HepG2 (cell line): ENCODE data around the gene APIP. TPM values are rescaled to one million over a fixed set of nuclear protein-coding genes. Genes with fewer than 3 reads are reported as not detected.
A peak's percentile ranks its signal among the peaks of the same experiment; 100 is the strongest.

Experiments used
- ATAC-seq: fragments of 200-7000 bp; cut with Tn5 transposase; 3 replicates; pipeline ENCODE4 v1.9.1; 2020; ENCODE audit warnings: mild to moderate bottlenecking, moderate library complexity
- BruUV-seq: library from RNA; stranded (reverse); fragments of 400-500 nt; replicated peaks from 2 replicates; lab custom pipeline; 2021; lab: Mats Ljungman, UMichigan
- CTCF ChIA-PET: fragments of 300-600 bp; formaldehyde crosslinking; extraction: SDS; loops from one replicate; lab custom pipeline; 2021; ENCODE audit warnings: low total read pairs, inconsistent platforms, low intra/inter-chr PET ratio; lab: Yijun Ruan, JAX
- POLR2A ChIA-PET: fragments of 350-600 bp; sonication (Branson Sonifier 250); formaldehyde crosslinking; loops from one replicate; lab custom pipeline; 2020; ENCODE audit warnings: antibody characterized with exemption, inconsistent platforms; lab: Yijun Ruan, JAX
- DNase-seq: peaks from one replicate; pipeline ENCODE4 v3.0.0-alpha.2; 2015; ENCODE audit warnings: low spot score
- FAIRE-seq: peaks from 3 replicates; lab custom pipeline; 2011; peaks lifted over from hg19 to GRCh38; lab: Jason Lieb, UNC
- H2AFZ ChIP-seq: one replicate; pipeline ENCODE4 v1.6.1; 2011; ENCODE audit warnings: low read length, inconsistent platforms
- H3K27ac ChIP-seq: fragments of 300-600 bp; 3 replicates; pipeline ENCODE4 v1.8.0; 2011; ENCODE audit warnings: mixed run types, mild to moderate bottlenecking, mixed read lengths, low read length, inconsistent platforms; ENCODE audit not compliant: insufficient read depth; ENCODE audit errors: extremely low read length
- H3K27me3 ChIP-seq, 2 experiments: fragments of 200-600 bp in 1 of 2; 2 replicates in 1 of 2; 3 replicates in 1 of 2; pipeline versions ENCODE4 v1.6.0 to v1.8.0; 2011; ENCODE audit warnings: low read length in 2 of 2, mild to moderate bottlenecking in 2 of 2, moderate library complexity in 2 of 2, inconsistent platforms in 1 of 2; ENCODE audit not compliant: insufficient read depth in 2 of 2, control insufficient read depth in 1 of 2
- H3K36me3 ChIP-seq, 2 experiments: fragments of 200-600 bp in 1 of 2; replicated peaks in 1 of 2; 2 replicates in 1 of 2; 3 replicates in 1 of 2; pipeline versions ENCODE4 v1.5.1 to v1.8.0; 2011; ENCODE audit warnings: low read length in 2 of 2, inconsistent platforms in 1 of 2; ENCODE audit not compliant: insufficient read depth in 2 of 2, control insufficient read depth in 1 of 2
- H3K4me1 ChIP-seq: 2 replicates; pipeline ENCODE4 v1.5.1; 2012; ENCODE audit warnings: low read length, inconsistent platforms; ENCODE audit not compliant: insufficient read depth
- H3K4me2 ChIP-seq: 2 replicates; pipeline ENCODE4 v1.6.0; 2011; ENCODE audit warnings: low read depth, low read length, inconsistent platforms
- H3K4me3 ChIP-seq, 3 experiments: fragments of 200-600 bp in 1 of 3; sonication (generic), shearing (Covaris generic) in 1 of 3; replicated peaks in 1 of 3; 2 replicates each; pipeline ENCODE4 v1.5.1; 2011 to 2016; ENCODE audit warnings: low read length in 3 of 3, inconsistent platforms in 2 of 3, low read depth in 2 of 3, mild to moderate bottlenecking in 2 of 3, control low read depth in 1 of 3, mixed read lengths in 1 of 3; ENCODE audit not compliant: insufficient read depth in 1 of 3
- H3K79me2 ChIP-seq: one replicate; pipeline ENCODE4 v1.6.1; 2011; ENCODE audit warnings: low read length, inconsistent platforms; ENCODE audit not compliant: insufficient read depth
- H3K9ac ChIP-seq: 2 replicates; pipeline ENCODE4 v1.6.0; 2011; ENCODE audit warnings: mild to moderate bottlenecking, low read depth, low read length, inconsistent platforms; ENCODE audit not compliant: insufficient read depth
- H3K9me3 ChIP-seq: 2 replicates; pipeline ENCODE4 v1.5.1; 2012; ENCODE audit warnings: mild to moderate bottlenecking, low read length
- H4K20me1 ChIP-seq: 2 replicates; pipeline ENCODE4 v1.6.0; 2011; ENCODE audit warnings: inconsistent platforms, mild to moderate bottlenecking, low read length, moderate library complexity; ENCODE audit not compliant: insufficient read depth
- CBX5 ChIP-seq: sonication (generic); formaldehyde crosslinking; IDR thresholded peaks from 2 replicates; pipeline ENCODE4 v1.4.0; 2020; ENCODE audit warnings: missing genetic modification reagents, borderline replicate concordance
- DMAP1 ChIP-seq: IDR thresholded peaks from 2 replicates; pipeline ENCODE4 v1.6.1; 2016
- KDM1A ChIP-seq: IDR thresholded peaks from 2 replicates; pipeline ENCODE4 v1.6.1; 2016; ENCODE audit warnings: missing compliant biosample characterization
- MAFK ChIP-seq, 2 experiments: IDR thresholded peaks in 1 of 2; conservative IDR thresholded peaks in 1 of 2; 2 replicates each; pipeline ENCODE4 v1.6.1; 2011; ENCODE audit warnings: improper control_type of control experiment in 2 of 2, low read length in 2 of 2
- NCOA5 ChIP-seq: sonication (generic); formaldehyde crosslinking; IDR thresholded peaks from 2 replicates; pipeline ENCODE4 v1.4.0; 2020; ENCODE audit warnings: missing genetic modification reagents
- NCOR1 ChIP-seq: fragments of 200-600 bp; sonication (generic); IDR thresholded peaks from 2 replicates; pipeline ENCODE4 v1.7.0; 2017; ENCODE audit warnings: antibody characterized with exemption, low read length, borderline replicate concordance
- RELA ChIP-seq: sonication (generic); formaldehyde crosslinking; IDR thresholded peaks from 2 replicates; pipeline ENCODE4 v1.4.0; 2020; ENCODE audit warnings: missing genetic modification reagents
- SP4 ChIP-seq: sonication (generic); formaldehyde crosslinking; IDR thresholded peaks from 2 replicates; pipeline ENCODE4 v1.8.1; 2023; ENCODE audit warnings: mild to moderate bottlenecking, missing genetic modification reagents
- STAG1 ChIP-seq: sonication (generic); formaldehyde crosslinking; IDR thresholded peaks from 2 replicates; pipeline ENCODE4 v1.4.0; 2020; ENCODE audit warnings: missing genetic modification reagents
- ZNF317 ChIP-seq: sonication (generic); formaldehyde crosslinking; IDR thresholded peaks from 2 replicates; pipeline ENCODE4 v1.5.0; 2020; ENCODE audit warnings: mild to moderate bottlenecking, missing genetic modification reagents
- ZNF772 ChIP-seq: sonication (generic); formaldehyde crosslinking; IDR thresholded peaks from 2 replicates; pipeline ENCODE4 v1.5.0; 2020; ENCODE audit warnings: mild to moderate bottlenecking, missing genetic modification reagents
- WGBS: methylation state at CpG from one replicate; pipeline ENCODE4 v1.1.6; 2017; ENCODE audit warnings: low lambda C conversion rate; 5-methylcytosine and 5-hydroxymethylcytosine counted together
- in situ Hi-C: cut with HindIII; loops from 2 replicates; pipeline ENCODE4 v1.10.0; 2017; ENCODE audit warnings: low pct_unique_long_range_greater_than_20kb; ENCODE audit not compliant: extremely low pct_ligation_motif_present
- intact Hi-C: fragments of 100-400 bp; cut with micrococcal nuclease; formaldehyde crosslinking; loops from one replicate; pipeline ENCODE4 v1.10.0; 2022; ENCODE audit not compliant: unreplicated experiment
- polyA plus RNA-seq, 8 experiments: library from polyadenylated mRNA; depleted of rRNA in 3 of 8; stranded (reverse) in 7 of 8; unstranded in 1 of 8; fragments of >200 nt; fragmentation: Illumina TruSeq in 4 of 8; extraction: Trizol in 4 of 8; gene quantifications; 2 replicates each; pipeline versions ENCODE4 v1.2.1 to v1.2.3, GENCODE V29; 2011 to 2016; ENCODE audit warnings: low read depth in 4 of 8, missing spikeins in 1 of 8, mixed read lengths in 1 of 8; ENCODE audit not compliant: insufficient read depth in 1 of 8
- total RNA-seq, 5 experiments: library from RNA; depleted of rRNA; stranded (reverse); fragments of >200 nt; fragmentation: Illumina TruSeq; extraction: Trizol; gene quantifications; 2 replicates each; pipeline ENCODE4 v1.2.3, GENCODE V29; 2016; ENCODE audit warnings: low read depth in 1 of 5
- TF ChIP-seq, protein P1 (sequence below): sonication (generic); formaldehyde crosslinking; IDR thresholded peaks from 2 replicates; pipeline ENCODE4 v1.4.0; 2020; ENCODE audit warnings: mild to moderate bottlenecking, missing genetic modification reagents
- TF ChIP-seq, protein P2 (sequence below): sonication (generic); formaldehyde crosslinking; IDR thresholded peaks from 2 replicates; pipeline ENCODE4 v1.5.0; 2020; ENCODE audit warnings: mild to moderate bottlenecking, missing genetic modification reagents, moderate library complexity

The APIP gene
- total and polyA plus RNA-seq, 2 of the 13 experiments (the other 11 are each of a cell fraction or from before 2014, with no cell fraction given) = 16.9 to 31.0 TPM

DNA sequence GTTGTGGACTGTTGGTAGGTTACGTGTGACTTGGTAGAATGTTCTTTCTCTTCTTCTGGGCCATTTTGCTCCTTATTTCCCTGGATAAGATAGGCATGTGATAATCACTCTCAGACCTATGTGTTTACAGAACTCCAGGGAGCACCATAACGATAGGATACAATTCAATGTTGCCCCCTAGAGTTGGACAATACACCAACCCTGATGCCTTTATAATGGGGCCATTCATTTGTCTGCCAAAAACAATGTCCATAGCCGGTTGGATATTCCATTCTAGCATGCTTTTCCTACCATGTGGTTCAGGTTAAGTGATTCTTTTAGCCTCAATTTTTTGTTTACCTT, 60.5 kb downstream of the APIP start:
- POLR2A ChIA-PET = no interaction called here
- H3K9me3 ChIP-seq = no peaks in the 10 kb centered on the region
- H3K4me2 ChIP-seq = no peak overlapping the region
- BruUV-seq = no TSS peak
- FAIRE-seq (no peak), DNase-seq (no peak), ATAC-seq (peak; percentile 30; the same call in 1 of the 3 replicates)
- CTCF ChIA-PET = interaction anchor here (1.1 kb wide), 1 partner anchor 269 kb away, joined by 3 read pairs; no protein-coding TSS in a partner anchor
- H2AFZ ChIP-seq = no peak overlapping the region
- H3K36me3 ChIP-seq = no peaks in the 10 kb centered on the region
- H3K27me3 ChIP-seq = no peaks in the 10 kb centered on the region
- in situ Hi-C loops = no loop called here
- H3K4me3 ChIP-seq = no peak overlapping the region
- intact Hi-C loops = no loop called here
- WGBS = 47% methylated on average over 3 of the region's 3 CpGs
- peaks cover 26% of the 10 kb centered on the region for H3K4me1 ChIP-seq
- H3K79me2 ChIP-seq = no peaks in the 10 kb centered on the region
- H3K9ac ChIP-seq = no peak overlapping the region
- TF ChIP-seq, protein P1, sequence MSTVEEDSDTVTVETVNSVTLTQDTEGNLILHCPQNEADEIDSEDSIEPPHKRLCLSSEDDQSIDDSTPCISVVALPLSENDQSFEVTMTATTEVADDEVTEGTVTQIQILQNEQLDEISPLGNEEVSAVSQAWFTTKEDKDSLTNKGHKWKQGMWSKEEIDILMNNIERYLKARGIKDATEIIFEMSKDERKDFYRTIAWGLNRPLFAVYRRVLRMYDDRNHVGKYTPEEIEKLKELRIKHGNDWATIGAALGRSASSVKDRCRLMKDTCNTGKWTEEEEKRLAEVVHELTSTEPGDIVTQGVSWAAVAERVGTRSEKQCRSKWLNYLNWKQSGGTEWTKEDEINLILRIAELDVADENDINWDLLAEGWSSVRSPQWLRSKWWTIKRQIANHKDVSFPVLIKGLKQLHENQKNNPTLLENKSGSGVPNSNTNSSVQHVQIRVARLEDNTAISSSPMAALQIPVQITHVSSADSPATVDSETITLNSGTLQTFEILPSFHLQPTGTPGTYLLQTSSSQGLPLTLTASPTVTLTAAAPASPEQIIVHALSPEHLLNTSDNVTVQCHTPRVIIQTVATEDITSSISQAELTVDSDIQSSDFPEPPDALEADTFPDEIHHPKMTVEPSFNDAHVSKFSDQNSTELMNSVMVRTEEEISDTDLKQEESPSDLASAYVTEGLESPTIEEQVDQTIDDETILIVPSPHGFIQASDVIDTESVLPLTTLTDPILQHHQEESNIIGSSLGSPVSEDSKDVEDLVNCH = no peak
- TF ChIP-seq MAFK (conservative IDR thresholded peaks at IDR 0.05 in 1 of 2, IDR thresholded peaks at IDR 0.05 in 1 of 2; ENCODE audit: low read length in 2 of 2) = no peak
- TF ChIP-seq ZNF772 (CRISPR knock-in tag) = no peak
- TF ChIP-seq KDM1A (CRISPR knock-in tag) = no peak
- no peak for TF ChIP-seq RELA
- TF ChIP-seq ZNF317 = peak; percentile 98
- TF ChIP-seq STAG1 = peak; percentile 59
- no peak for TF ChIP-seq NCOR1
- no peak for TF ChIP-seq DMAP1 (CRISPR knock-in tag)
- TF ChIP-seq CBX5 (CRISPR knock-in tag) = no peak
- TF ChIP-seq NCOA5 = no peak
- TF ChIP-seq, protein P2, sequence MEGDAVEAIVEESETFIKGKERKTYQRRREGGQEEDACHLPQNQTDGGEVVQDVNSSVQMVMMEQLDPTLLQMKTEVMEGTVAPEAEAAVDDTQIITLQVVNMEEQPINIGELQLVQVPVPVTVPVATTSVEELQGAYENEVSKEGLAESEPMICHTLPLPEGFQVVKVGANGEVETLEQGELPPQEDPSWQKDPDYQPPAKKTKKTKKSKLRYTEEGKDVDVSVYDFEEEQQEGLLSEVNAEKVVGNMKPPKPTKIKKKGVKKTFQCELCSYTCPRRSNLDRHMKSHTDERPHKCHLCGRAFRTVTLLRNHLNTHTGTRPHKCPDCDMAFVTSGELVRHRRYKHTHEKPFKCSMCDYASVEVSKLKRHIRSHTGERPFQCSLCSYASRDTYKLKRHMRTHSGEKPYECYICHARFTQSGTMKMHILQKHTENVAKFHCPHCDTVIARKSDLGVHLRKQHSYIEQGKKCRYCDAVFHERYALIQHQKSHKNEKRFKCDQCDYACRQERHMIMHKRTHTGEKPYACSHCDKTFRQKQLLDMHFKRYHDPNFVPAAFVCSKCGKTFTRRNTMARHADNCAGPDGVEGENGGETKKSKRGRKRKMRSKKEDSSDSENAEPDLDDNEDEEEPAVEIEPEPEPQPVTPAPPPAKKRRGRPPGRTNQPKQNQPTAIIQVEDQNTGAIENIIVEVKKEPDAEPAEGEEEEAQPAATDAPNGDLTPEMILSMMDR (CRISPR knock-in tag) = peak; percentile 44
- no peak for TF ChIP-seq SP4 (CRISPR knock-in tag)
- no peaks in the 10 kb centered on the region for H4K20me1 ChIP-seq
- no peak overlapping the region for H3K27ac ChIP-seq
